GM19043 (cell line): Measurements from ENCODE around the gene CELSR2.

Experiments
- ATAC-seq: cut with Tn5 transposase; IDR thresholded peaks from one replicate; pipeline ENCODE4 v1.9.1; 2021; ENCODE audit warnings: low read depth; ENCODE audit not compliant: unreplicated experiment

The CELSR2 gene

GRCh38 chr1:109263234-109263596 lies 13.9 kb downstream of the CELSR2 start:
- ATAC-seq = no peak

GRCh38 chr1:109263597-109264378 lies 14.4 kb downstream of the CELSR2 start:
- peak; percentile 80 for ATAC-seq

GRCh38 chr1:109264379-109264755 lies 15.0 kb downstream of the CELSR2 start:
- ATAC-seq = no peak

- no peak for ATAC-seq
Measured at GRCh38 chr1:109265016-109265415, 15.7 kb downstream of the CELSR2 start.

- ATAC-seq = no peak
Measured at GRCh38 chr1:109265741-109266330, 16.5 kb downstream of the CELSR2 start.

GRCh38 chr1:109266965-109267364 lies 17.6 kb downstream of the CELSR2 start:
- no peak for ATAC-seq

- ATAC-seq = no peak
Measured at GRCh38 chr1:109267743-109268300, 18.5 kb downstream of the CELSR2 start.

GRCh38 chr1:109268431-109269211 lies 19.3 kb downstream of the CELSR2 start:
- ATAC-seq = no peak

- no peak for ATAC-seq
Measured at GRCh38 chr1:109269212-109269980, 20.1 kb downstream of the CELSR2 start.

- no peak for ATAC-seq
Measured at GRCh38 chr1:109269981-109270622, 20.8 kb downstream of the CELSR2 start.

- no peak for ATAC-seq
Measured at GRCh38 chr1:109270623-109271317, 21.4 kb downstream of the CELSR2 start.

GRCh38 chr1:109271458-109271857 lies 22.1 kb downstream of the CELSR2 start:
- ATAC-seq = no peak

GRCh38 chr1:109272021-109272799 lies 22.9 kb downstream of the CELSR2 start:
- ATAC-seq = no peak

- ATAC-seq = no peak
Measured at GRCh38 chr1:109272831-109273547, 23.6 kb downstream of the CELSR2 start.

GRCh38 chr1:109273570-109274288 lies 24.4 kb downstream of the CELSR2 start:
- ATAC-seq = no peak

- ATAC-seq = no peak
Measured at GRCh38 chr1:109274533-109275476, 25.5 kb downstream of the CELSR2 start.
